ENCODE data around the gene ARF6.
"Not testable (repeated sequence)": the region's sequence is repeated elsewhere in the genome, so short reads cannot be mapped to it uniquely, and the experiment has no call there.

The ARF6 gene

DNA sequence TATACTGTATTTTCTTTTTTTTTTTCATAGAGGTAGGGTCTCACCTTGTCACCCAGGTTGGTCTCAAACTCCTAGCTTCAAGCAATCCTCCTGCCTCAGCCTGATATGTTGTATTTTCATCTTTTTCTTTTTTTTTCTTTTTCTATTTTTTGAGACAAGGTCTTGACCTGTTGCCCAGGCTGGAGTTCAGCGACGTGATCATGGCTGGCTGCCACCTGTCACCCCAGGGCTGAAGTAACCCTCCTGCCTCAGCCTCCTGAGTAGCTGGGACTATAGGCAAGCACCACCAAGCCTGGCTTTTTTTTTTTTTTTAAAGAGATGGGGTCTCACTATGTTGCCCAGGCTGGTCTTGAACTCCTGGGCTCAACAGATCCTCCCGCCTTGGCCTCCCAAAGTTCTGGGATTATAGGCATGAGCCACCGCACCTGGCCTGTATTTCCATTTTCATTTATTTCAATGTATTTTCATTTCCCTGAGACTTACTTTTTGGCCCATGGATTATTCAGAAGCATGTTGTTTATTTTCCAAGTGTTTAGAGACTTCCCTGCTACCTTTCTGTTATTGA is 16.2 kb upstream of the ARF6 start:
- DNase-seq (ENCODE audit: low read depth, low spot score), result no peak

DNA sequence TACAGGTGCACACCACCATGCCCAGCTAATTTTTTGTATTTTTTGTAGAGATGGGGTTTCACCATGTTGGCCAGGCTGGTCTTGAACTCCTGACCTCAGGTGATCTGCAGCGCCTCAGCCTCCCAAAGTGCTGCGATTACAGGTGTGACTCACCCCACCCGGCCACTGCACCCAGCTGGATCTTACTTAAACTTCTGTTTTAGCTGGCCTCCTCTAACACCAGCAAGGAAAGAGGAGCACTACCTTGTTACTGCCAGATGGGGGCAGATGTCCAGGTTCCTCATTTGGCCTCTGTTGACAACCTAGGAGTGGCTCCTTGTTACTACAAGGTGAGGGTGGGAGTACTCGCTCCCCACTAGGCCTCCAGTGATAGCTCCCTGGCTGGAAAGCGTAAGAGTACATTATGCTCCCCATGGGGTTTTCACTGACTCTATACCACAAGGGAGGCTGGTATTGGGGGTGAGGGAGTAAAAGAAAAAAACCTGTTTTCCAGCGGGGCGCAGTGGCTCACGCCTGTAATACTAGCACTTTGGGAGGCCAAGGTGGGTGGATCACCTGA is 13.2 kb upstream of the ARF6 start:
- DNase-seq (ENCODE audit: low read depth, low spot score), result peak; percentile 90

DNA sequence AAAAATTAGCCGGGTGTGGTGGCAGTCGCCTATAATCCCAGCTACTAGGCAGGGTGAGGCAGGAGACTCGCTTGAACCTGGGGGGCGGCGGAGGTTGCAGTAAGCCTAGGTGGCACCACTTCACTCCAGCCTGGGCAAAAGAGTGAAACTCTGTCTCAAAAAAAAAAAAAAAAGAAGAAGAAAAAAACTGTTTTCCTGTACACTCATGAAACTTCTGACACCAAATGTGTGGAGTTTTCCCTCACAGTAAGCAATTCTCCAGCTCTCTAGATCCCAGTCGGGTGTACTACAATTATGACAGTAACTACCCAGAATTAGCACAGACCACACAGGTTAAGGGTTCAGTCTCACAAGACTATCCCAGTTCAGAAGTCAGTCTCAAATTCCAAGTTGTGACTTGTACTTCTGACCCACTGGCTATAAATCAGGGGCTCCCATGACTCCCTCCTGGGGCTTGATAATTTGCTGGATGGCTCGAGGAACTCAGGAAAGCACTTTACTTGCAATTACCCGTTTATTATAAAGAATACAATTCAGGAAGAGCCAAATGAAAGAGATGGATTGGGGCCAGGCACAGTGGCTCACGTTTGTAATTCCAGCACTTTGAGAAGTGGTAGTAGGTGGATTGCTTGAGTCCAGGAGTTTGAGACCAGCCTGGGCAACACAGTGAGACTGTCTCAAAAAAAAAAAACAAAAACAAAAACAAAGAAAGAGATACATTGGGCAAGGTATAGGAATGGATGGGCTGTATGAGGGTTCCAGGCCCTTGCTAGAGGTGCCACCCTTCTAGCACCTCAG is 12.4 kb upstream of the ARF6 start:
- no peak for DNase-seq (ENCODE audit: low read depth, low spot score)

DNA sequence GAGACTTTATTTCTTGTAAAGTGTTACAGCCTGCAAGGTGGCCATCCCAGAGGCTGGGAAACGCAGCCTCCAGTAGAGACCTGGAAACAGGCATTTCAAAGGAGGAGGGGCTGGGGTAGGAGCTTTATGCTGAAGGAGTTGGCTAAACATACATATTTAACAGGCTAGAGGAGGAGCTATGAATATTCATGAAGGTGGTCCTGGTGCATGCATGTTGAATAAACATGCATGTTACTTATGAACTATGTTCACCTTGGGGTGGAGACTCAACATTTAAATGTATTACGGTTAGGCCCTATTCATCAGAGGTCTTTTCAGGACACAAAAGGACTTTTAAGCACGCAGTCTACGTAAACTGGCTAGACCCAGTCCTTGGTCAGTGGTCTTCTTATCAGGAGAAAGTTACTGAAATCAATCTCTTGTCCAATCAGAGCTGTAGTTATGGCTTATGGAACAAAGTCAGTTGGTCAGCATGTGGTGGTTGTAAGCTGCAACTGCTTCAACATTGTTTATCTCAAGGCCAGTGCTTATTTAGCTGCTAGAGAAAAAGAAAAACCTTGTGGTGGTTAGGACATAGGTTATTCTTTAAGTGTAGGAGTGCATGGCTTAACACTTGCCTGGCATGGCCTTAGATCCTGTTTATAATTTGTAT is 11.4 kb upstream of the ARF6 start:
- no peak for DNase-seq (ENCODE audit: low read depth, low spot score)

DNA sequence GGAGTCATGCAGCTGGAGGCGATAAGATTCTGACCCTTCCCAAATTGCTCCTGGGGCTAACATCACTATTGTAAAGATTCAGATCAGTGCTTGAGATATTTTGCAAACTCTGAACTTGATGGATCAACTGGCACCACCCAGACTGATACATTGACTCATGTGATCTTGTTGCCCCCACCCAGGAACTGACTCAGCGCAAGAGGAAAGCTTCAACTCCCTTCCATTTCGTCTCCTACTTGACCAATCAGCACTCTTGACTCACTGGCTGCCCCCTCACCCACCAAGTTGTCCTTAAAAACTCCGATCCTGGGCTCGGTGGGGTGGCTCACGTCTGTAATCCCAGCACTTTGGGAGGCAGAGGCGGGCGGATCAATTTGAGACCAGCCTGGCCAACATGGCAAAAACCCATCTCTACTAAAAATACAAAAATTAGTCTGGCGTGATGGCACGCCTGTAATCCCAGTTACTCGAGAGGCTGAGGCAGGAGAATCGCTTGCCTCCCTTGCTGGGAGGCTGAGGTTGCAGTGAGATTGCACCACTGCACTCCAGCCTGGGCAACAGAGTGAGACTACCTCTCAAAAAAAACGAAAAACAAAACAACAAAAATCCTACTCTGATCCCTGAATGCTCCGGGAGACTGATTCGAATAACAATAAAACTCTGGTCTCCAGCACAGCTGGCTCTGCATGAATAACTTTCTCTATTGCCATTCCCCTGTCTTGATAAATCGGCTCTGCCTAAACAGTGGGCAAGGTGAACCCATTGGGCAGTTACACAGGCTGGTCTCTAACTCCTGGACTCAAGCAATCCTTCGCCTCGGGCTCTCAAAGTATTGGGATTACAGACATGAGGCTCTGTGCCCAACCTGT is 9.8 kb upstream of the ARF6 start:
- no peak for DNase-seq (ENCODE audit: low read depth, low spot score)

GRCh38 chr14:49886523-49886922 is 6.4 kb upstream of the ARF6 start:
- no peak for DNase-seq (ENCODE audit: low read depth, low spot score)

DNA sequence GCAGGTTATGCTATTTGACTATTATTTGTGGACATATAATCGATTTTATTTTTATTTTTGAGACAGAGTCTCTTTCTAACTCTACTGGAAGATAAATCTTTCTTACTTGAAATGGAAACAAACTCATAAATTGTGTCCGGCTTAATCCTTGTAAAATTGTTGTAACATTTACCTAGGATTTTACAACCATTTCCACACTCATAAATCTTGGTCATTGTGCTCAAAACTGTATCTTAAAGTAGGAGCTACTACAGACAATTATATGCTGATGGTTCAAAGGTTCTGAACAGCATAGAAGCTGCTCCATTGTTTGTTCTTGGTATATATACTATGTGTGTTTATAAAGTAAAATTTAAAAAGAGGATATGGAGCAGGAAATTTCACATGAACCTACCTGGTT is 4.6 kb upstream of the ARF6 start:
- DNase-seq (ENCODE audit: low read depth, low spot score), result no peak

DNA sequence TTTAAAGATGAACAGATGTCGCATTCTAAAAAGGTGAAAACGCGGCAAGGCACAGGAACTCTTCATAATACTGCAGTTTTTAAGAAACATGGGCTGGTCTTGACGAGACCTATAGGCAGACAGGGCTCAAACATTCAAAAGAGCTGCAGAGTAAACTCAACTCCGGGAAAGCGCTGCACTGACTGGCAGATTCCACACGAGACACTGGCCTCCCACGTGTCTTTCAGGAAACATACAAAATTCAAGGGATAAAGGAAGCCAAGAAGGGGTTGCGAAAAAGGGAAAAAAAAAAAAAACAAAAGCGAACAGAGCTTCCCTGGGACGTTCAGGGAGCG is 614 bp upstream of the ARF6 start:
- no peak for DNase-seq (ENCODE audit: low read depth, low spot score)

GRCh38 chr14:49893309-49894213 is 679 bp downstream of the ARF6 start:
- no peak for DNase-seq (ENCODE audit: low read depth, low spot score)

GRCh38 chr14:49894214-49895107 is 1.6 kb downstream of the ARF6 start:
- not testable (repeated sequence) for DNase-seq (ENCODE audit: low read depth, low spot score)

DNA sequence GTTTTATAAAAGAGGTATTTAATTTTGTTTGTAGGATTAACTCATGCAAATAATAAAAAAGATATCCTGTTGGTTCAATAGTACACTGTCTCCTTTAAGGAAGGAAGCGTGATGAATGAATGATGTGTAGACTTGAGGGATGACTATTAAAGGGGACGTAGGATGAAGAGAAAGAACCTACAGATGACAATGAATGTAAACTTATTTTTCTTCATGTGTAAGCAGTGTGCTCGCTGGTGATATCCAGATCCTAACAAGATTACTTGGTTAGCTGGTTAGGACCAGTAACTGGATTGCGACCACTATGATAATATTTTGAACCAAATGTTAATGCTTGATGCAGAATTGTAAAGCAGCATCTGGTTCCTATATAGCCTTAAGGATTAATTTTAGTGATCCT is 2.6 kb downstream of the ARF6 start:
- DNase-seq (ENCODE audit: low read depth, low spot score), result no peak

DNA sequence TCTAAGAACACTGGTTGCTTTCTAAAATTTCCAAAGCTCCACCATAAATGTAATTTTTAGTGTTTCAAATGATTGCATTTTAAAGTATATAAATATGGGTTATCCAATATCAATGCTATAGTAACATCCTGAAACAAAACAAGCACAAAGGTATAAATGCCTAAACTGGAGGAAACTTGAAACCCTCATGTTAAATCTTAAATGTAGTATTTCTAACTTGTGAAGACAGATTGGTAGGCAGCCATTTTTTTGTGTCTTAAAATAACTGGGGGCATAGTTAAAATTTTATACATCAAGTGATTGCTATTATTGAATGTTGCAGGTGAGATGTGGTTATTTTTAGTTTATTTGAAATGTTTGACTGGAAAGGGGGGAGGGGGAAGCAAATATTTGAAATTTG is 3.4 kb downstream of the ARF6 start:
- DNase-seq (ENCODE audit: low read depth, low spot score), result not testable (repeated sequence)

DNA sequence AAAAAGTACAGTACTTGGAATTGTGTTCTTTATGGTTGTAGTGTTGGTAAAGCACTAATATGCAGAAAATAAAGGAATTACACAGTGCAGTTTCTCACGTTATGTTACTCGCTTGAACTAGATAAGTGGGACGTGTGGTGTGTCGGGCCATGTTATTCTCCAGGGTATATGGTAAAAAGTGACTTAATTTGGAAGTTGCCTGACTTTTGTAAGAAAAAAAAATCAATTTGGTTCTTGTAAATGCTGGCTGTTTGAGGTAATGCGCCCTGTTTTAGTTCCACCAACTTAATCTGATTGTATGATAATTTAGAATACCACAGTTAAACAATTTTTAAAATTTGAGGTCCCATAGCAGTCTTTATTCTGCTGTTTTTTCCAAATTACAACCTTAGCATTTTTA is 4.1 kb downstream of the ARF6 start:
- no peak for DNase-seq (ENCODE audit: low read depth, low spot score)

- DNase-seq (ENCODE audit: low read depth, low spot score), result no peak
These were observed 4.5 kb downstream of the ARF6 start for GRCh38 chr14:49897414-49897813.

DNA sequence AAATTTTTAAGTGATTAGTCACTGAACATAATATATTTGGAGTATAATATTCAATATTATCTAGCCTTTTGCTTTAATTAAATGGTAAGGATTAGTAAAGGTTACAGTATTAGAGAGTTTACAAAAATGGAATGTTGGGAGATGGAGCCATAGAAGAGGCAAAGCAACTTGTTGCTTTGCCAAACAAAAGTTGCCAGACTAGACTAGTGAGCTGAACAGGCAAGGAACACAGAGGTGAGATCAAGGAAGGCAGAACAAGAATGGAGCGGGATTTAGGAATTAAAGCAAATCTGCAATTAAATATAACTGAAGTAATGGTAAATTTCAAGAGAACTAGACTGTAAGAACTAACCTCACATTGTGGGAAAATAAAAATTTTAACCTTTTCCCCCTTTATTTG is 5.1 kb downstream of the ARF6 start:
- no peak for DNase-seq (ENCODE audit: low read depth, low spot score)

GRCh38 chr14:49898485-49898884 is 5.6 kb downstream of the ARF6 start:
- DNase-seq (ENCODE audit: low read depth, low spot score), result no peak

DNA sequence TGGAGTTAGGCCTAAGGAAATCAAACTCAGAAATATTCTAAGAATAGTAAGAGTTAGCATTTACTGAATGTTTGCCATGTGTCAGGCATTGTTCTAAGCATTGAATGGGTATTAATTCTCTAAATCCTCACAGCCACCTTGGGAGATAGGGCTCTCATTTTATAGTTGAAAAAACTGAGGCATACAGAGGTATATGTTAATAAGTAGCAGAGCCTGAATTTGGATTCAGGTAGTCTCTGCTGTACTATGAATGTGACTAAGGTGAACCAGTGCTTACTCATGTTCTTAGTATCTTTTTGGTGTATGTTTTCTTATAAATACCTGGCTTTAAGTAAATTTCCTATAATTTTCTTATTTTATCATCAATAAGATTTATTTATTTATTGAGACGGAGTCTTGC is 8.1 kb downstream of the ARF6 start:
- no peak for DNase-seq (ENCODE audit: low read depth, low spot score)

- not testable (repeated sequence) for DNase-seq (ENCODE audit: low read depth, low spot score)
These were observed 9.9 kb downstream of the ARF6 start for GRCh38 chr14:49902679-49903246.

GRCh38 chr14:49904270-49904669 is 11.4 kb downstream of the ARF6 start:
- no peak for DNase-seq (ENCODE audit: low read depth, low spot score)
